IMR-90 (cell line): Measurements from ENCODE around the gene MUC6. TPM values are rescaled to one million over a fixed set of nuclear protein-coding genes. Genes with fewer than 3 reads are reported as not detected.

Experiments used
- ATAC-seq: fragments of 200-7000 bp; cut with Tn5 transposase; 2 replicates; pipeline ENCODE4 v1.9.1; 2020; ENCODE audit warnings: low read depth, mild to moderate bottlenecking, moderate library complexity
- BruUV-seq: library from RNA; stranded (reverse); fragments of 400-500 nt; replicated peaks from 2 replicates; lab custom pipeline; 2021; lab: Mats Ljungman, UMichigan
- CTCF ChIA-PET: fragments of 300-600 bp; formaldehyde crosslinking; extraction: SDS; loops from one replicate; lab custom pipeline; 2021; ENCODE audit warnings: antibody characterized with exemption; lab: Yijun Ruan, JAX
- POLR2A ChIA-PET: fragments of 300-600 bp; sonication (Branson Sonifier 250); formaldehyde crosslinking; loops from one replicate; lab custom pipeline; 2022; ENCODE audit warnings: antibody characterized with exemption; ENCODE audit not compliant: unreplicated experiment; lab: Charles Lee
- DNase-seq: peaks from one replicate; pipeline ENCODE4 v3.0.0; 2013
- H2AFZ ChIP-seq: replicated peaks from 2 replicates; pipeline ENCODE3; 2013; ENCODE audit warnings: low read length, mild to moderate bottlenecking; ENCODE audit not compliant: poor library complexity
- H2AK5ac ChIP-seq: 2 replicates; pipeline ENCODE4 v1.6.1; 2013; ENCODE audit warnings: low read depth, low read length, inconsistent platforms
- H2AK9ac ChIP-seq: replicated peaks from 2 replicates; pipeline ENCODE3; 2013; ENCODE audit warnings: mild to moderate bottlenecking, low read depth, low read length, moderate library complexity; ENCODE audit not compliant: poor library complexity
- H2BK120ac ChIP-seq: 2 replicates; pipeline ENCODE4 v1.6.1; 2013; ENCODE audit warnings: low read depth, low read length, inconsistent platforms
- H2BK15ac ChIP-seq: 3 replicates; pipeline ENCODE4 v1.6.1; 2013; ENCODE audit warnings: low read depth, low read length, inconsistent platforms
- H2BK20ac ChIP-seq: 2 replicates; pipeline ENCODE4 v1.6.1; 2013; ENCODE audit warnings: low read depth, mild to moderate bottlenecking, inconsistent platforms, low read length, moderate library complexity
- H2BK5ac ChIP-seq: 2 replicates; pipeline ENCODE4 v1.6.1; 2013; ENCODE audit warnings: mild to moderate bottlenecking, low read depth, low read length, inconsistent platforms; ENCODE audit not compliant: poor library complexity, severe bottlenecking
- H3K14ac ChIP-seq: replicated peaks from 2 replicates; pipeline ENCODE4 v1.6.1; 2013; ENCODE audit warnings: low read depth, low read length, inconsistent platforms
- H3K18ac ChIP-seq: 2 replicates; pipeline ENCODE4 v1.6.1; 2013; ENCODE audit warnings: low read depth, low read length, control low read depth
- H3K23ac ChIP-seq: 2 replicates; pipeline ENCODE4 v1.6.1; 2013; ENCODE audit warnings: low read depth, low read length, inconsistent platforms
- H3K27ac ChIP-seq: 2 replicates; pipeline ENCODE4 v1.5.1; 2013; ENCODE audit warnings: mild to moderate bottlenecking, control low read depth, low read length; ENCODE audit not compliant: insufficient read depth
- H3K27me3 ChIP-seq: 2 replicates; pipeline ENCODE4 v1.6.1; 2013; ENCODE audit warnings: low read length; ENCODE audit not compliant: control insufficient read depth, insufficient read depth
- H3K36me3 ChIP-seq: 2 replicates; pipeline ENCODE4 v1.6.1; 2013; ENCODE audit warnings: low read length, mixed read lengths; ENCODE audit not compliant: control insufficient read depth, insufficient read depth
- H3K4ac ChIP-seq: 2 replicates; pipeline ENCODE4 v1.6.1; 2013; ENCODE audit warnings: low read depth, low read length, inconsistent platforms
- H3K4me1 ChIP-seq: 2 replicates; pipeline ENCODE4 v1.6.1; 2013; ENCODE audit warnings: low read length, mixed read lengths; ENCODE audit not compliant: control insufficient read depth, insufficient read depth
- H3K4me2 ChIP-seq: 2 replicates; pipeline ENCODE4 v1.6.1; 2013; ENCODE audit warnings: low read depth, mild to moderate bottlenecking, control low read depth, low read length, moderate library complexity
- H3K4me3 ChIP-seq: 2 replicates; pipeline ENCODE4 v1.5.1; 2013; ENCODE audit warnings: low read depth, mild to moderate bottlenecking, control low read depth, low read length, moderate library complexity; ENCODE audit not compliant: insufficient read depth
- H3K56ac ChIP-seq: 2 replicates; pipeline ENCODE4 v1.6.1; 2013; ENCODE audit warnings: low read length, inconsistent platforms; ENCODE audit not compliant: insufficient read depth; ENCODE audit errors: extremely low read depth
- H3K79me1 ChIP-seq, 2 experiments: 2 replicates each; pipeline ENCODE4 v1.6.1; 2013; ENCODE audit warnings: low read length in 2 of 2, inconsistent platforms in 1 of 2, low read depth in 1 of 2
- H3K9ac ChIP-seq: 2 replicates; pipeline ENCODE4 v1.6.1; 2013; ENCODE audit warnings: low read depth, low read length, control low read depth
- H3K9me1 ChIP-seq: 2 replicates; pipeline ENCODE4 v1.6.1; 2013; ENCODE audit warnings: low read length, inconsistent platforms; ENCODE audit not compliant: insufficient read depth
- H3K9me3 ChIP-seq: 2 replicates; pipeline ENCODE4 v1.6.1; 2013; ENCODE audit warnings: low read length; ENCODE audit not compliant: control insufficient read depth, insufficient read depth
- H4K20me1 ChIP-seq: 2 replicates; pipeline ENCODE4 v1.6.1; 2013; ENCODE audit warnings: low read length, inconsistent platforms; ENCODE audit not compliant: insufficient read depth
- H4K5ac ChIP-seq: 2 replicates; pipeline ENCODE4 v1.6.1; 2013; ENCODE audit warnings: mild to moderate bottlenecking, low read depth, low read length, control low read depth
- H4K8ac ChIP-seq, 2 experiments: 2 replicates each; pipeline ENCODE4 v1.6.1; 2013; ENCODE audit warnings: low read depth in 2 of 2, low read length in 2 of 2, control low read depth in 1 of 2, inconsistent platforms in 1 of 2
- H4K91ac ChIP-seq: 2 replicates; pipeline ENCODE4 v1.6.1; 2013; ENCODE audit warnings: low read depth, low read length, inconsistent platforms; ENCODE audit not compliant: insufficient read depth
- CEBPB ChIP-seq: IDR thresholded peaks from 2 replicates; pipeline ENCODE4 v1.6.1; 2012; ENCODE audit warnings: low read depth, low read length, improper control_type of control experiment
- CHD1 ChIP-seq: IDR thresholded peaks from 2 replicates; pipeline ENCODE4 v1.6.1; 2012; ENCODE audit warnings: low read depth, low read length, improper control_type of control experiment
- FOS ChIP-seq: fragments of 150-350 bp; IDR thresholded peaks from 2 replicates; pipeline ENCODE4 v1.6.1; 2016; ENCODE audit warnings: low read depth, low read length
- MAZ ChIP-seq: IDR thresholded peaks from 2 replicates; pipeline ENCODE4 v1.6.1; 2012; ENCODE audit warnings: low read depth, mild to moderate bottlenecking, low read length, improper control_type of control experiment, moderate library complexity, borderline replicate concordance
- MXI1 ChIP-seq: IDR thresholded peaks from 2 replicates; pipeline ENCODE4 v1.6.1; 2012; ENCODE audit warnings: low read depth, mild to moderate bottlenecking, low read length, moderate library complexity, borderline replicate concordance
- POLR2A ChIP-seq: IDR thresholded peaks from 2 replicates; pipeline ENCODE4 v1.6.1; 2012; ENCODE audit warnings: mild to moderate bottlenecking, low read depth, low read length
- RAD21 ChIP-seq: IDR thresholded peaks from 2 replicates; pipeline ENCODE4 v1.6.1; 2012; ENCODE audit warnings: low read length, improper control_type of control experiment
- RCOR1 ChIP-seq: IDR thresholded peaks from 2 replicates; pipeline ENCODE4 v1.6.1; 2012; ENCODE audit warnings: mild to moderate bottlenecking, low read length, improper control_type of control experiment; ENCODE audit not compliant: insufficient replicate concordance
- SMC3 ChIP-seq: fragments of 150-350 bp; IDR thresholded peaks from 2 replicates; pipeline ENCODE4 v1.6.1; 2016; ENCODE audit warnings: low read depth, mild to moderate bottlenecking, antibody characterized with exemption, low read length, moderate library complexity
- WGBS, 2 experiments: methylation state at CpG; one replicate each; pipeline versions ENCODE4 v1.1.5 to v1.1.7; 2013; ENCODE audit warnings: missing lambda C conversion rate in 2 of 2; ENCODE audit not compliant: insufficient read length in 1 of 2; ENCODE audit errors: extremely low coverage in 2 of 2; 5-methylcytosine and 5-hydroxymethylcytosine counted together
- dilution Hi-C: fragments of 300-500 bp; cut with HindIII; formaldehyde crosslinking; loops from one replicate; pipeline ENCODE4 v1.14.3; 2018; ENCODE audit warnings: low sequenced_read_pairs; ENCODE audit not compliant: unreplicated experiment
- in situ Hi-C: fragments of 300-500 bp; cut with MboI; formaldehyde crosslinking; loops from 3 replicates; pipeline ENCODE4 v1.14.3; 2019; ENCODE audit warnings: low sequenced_read_pairs, inconsistent platforms, mixed read lengths
- intact Hi-C: fragments of 100-400 bp; cut with micrococcal nuclease; formaldehyde crosslinking; loops from 2 replicates; pipeline ENCODE4 v1.10.0; 2022
- polyA plus RNA-seq, 3 experiments: library from polyadenylated mRNA; depleted of rRNA; stranded (reverse); fragments of >200 nt; gene quantifications; 2 replicates each; pipeline ENCODE4 v1.2.3, GENCODE V29; 2012; ENCODE audit warnings: low replicate concordance in 1 of 3
- total RNA-seq: library from RNA; depleted of rRNA; stranded (reverse); fragments of >200 nt; gene quantifications from 2 replicates; pipeline ENCODE4 v1.2.3, GENCODE V29; 2012
- TF ChIP-seq, protein P1 (sequence below): conservative IDR thresholded peaks from 2 replicates; pipeline ENCODE4 v1.5.1; 2012; ENCODE audit warnings: mild to moderate bottlenecking, low read depth, low read length, improper control_type of control experiment
- TF ChIP-seq, protein P2 (sequence below): fragments of 150-350 bp; IDR thresholded peaks from 2 replicates; pipeline ENCODE4 v1.6.1; 2016; ENCODE audit warnings: low read depth, mild to moderate bottlenecking, low read length, moderate library complexity, borderline replicate concordance

The MUC6 gene
- total and polyA plus RNA-seq, 2 of the 4 experiments (the other 2 are of a cell fraction): not detected

DNA sequence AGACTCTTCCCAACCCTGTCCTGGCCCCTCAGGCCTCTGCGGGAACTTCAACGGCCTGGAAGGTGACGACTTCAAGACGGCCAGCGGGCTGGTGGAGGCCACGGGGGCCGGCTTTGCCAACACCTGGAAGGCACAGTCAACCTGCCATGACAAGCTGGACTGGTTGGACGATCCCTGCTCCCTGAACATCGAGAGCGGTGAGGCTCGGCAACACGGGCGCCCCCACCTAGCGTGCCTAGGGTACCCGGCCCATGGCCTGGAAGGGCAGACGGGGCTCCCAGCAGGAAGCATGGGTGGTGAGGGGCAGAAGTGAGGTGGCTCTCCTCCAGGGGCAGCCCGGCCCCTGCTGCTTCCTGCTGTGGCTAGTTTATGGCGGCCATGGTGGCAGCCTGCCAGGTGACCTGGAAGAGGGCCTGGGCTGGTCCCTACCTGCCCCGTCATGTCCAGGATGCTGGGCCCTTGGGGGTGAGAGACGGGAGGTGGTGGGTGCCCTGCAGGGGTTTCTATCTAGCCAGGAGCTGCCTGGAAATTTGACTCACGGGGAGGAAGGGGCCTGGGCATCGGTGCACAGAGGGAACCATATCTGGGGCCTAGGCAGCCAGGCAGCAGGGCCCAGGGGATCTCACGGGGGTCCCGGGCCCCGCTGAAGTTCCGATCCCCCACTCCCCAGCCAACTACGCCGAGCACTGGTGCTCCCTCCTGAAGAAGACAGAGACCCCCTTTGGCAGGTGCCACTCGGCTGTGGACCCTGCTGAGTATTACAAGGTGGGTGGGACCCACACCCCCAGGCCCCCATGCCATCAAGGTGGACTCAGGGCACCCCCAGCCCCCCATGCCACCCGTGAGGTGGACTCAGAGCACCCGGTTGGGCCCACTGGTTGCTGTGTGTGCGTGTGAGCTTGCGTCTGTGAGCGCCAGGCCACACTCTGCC lies 47.4 kb upstream of the MUC6 start (continued):
- TF ChIP-seq RCOR1 (no peak), RAD21 (no peak)

DNA sequence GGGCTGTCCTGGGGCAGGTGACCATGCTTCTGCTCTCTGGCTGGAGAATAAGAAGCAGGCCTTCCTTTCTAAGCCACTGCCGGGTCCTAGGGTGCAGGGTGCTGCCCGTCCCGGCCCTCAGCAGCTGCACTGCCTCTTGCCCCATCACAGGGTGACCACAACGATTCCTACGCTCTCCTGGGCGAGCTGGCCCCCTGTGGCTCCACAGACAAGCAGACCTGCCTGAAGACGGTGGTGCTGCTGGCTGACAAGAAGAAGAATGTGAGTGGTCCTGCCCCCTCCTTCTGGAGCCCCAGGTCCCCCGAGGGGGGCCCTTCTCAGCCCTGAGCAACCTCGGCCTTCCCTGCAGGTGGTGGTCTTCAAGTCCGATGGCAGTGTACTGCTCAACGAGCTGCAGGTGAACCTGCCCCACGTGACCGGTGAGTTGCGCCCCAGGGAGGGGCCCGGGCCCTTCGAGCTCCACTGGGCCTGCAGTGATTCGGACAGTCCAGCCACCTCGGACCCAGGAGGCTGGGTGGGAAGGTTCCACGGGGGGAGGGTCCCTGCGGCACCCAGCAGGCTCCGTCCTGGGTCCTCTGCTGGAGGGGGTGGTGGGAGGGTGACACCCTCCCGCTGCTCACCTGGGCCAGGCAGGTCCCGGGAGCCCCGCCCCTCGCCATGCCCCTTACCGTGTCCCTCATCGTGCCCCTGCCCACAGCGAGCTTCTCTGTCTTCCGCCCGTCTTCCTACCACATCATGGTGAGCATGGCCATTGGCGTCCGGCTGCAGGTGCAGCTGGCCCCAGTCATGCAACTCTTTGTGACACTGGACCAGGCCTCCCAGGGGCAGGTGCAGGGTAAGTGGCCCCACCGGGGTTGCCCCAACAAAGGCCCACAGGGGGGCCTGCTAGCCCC lies 46.5 kb upstream of the MUC6 start:
- Histone ChIP-seq H3K18ac (no peak overlapping the region), H2BK120ac (no peak overlapping the region), H2BK20ac (no peak overlapping the region), H3K4me3 (no peak overlapping the region), H3K27me3 (no peaks in the 10 kb centered on the region; the same call in none of the 2 replicates), H4K91ac (no peak overlapping the region), H2AFZ (no peak overlapping the region), H3K79me1 (no peaks in the 10 kb centered on the region), H2BK15ac (no peak overlapping the region), H4K8ac (no peak overlapping the region), H3K4me2 (no peak overlapping the region), H4K5ac (no peak overlapping the region), H2BK5ac (no peak overlapping the region), H3K56ac (no peak overlapping the region), H3K36me3 (no peaks in the 10 kb centered on the region), H3K23ac (no peak overlapping the region), H3K27ac (no peak overlapping the region), H3K9ac (no peak overlapping the region), H3K9me3 (no peaks in the 10 kb centered on the region), H4K20me1 (no peaks in the 10 kb centered on the region), H2AK5ac (no peak overlapping the region), H3K9me1 (no peaks in the 10 kb centered on the region), H3K14ac (no peak overlapping the region), H2AK9ac (no peak overlapping the region), H3K4ac (no peak overlapping the region), H3K4me1 (no peaks in the 10 kb centered on the region)
- in situ Hi-C loops: no loop called here
- POLR2A ChIA-PET: no interaction called here
- intact Hi-C loops: no loop called here
- dilution Hi-C loops: no loop called here
- 66% methylated on average over 19 of the region's 33 CpGs; no CpG with 5 or more reads in 1 of the 2 experiments for WGBS, 2 experiments
- CTCF ChIA-PET: no interaction called here
- no peak for ATAC-seq
- no TSS peak for BruUV-seq
- DNase-seq: no peak
- TF ChIP-seq CHD1 (no peak), RCOR1 (no peak), RAD21 (no peak), FOS (no peak), POLR2A (no peak), SMC3 (no peak), CEBPB (no peak), MXI1 (no peak), MAZ (no peak)
- TF ChIP-seq, protein P1, sequence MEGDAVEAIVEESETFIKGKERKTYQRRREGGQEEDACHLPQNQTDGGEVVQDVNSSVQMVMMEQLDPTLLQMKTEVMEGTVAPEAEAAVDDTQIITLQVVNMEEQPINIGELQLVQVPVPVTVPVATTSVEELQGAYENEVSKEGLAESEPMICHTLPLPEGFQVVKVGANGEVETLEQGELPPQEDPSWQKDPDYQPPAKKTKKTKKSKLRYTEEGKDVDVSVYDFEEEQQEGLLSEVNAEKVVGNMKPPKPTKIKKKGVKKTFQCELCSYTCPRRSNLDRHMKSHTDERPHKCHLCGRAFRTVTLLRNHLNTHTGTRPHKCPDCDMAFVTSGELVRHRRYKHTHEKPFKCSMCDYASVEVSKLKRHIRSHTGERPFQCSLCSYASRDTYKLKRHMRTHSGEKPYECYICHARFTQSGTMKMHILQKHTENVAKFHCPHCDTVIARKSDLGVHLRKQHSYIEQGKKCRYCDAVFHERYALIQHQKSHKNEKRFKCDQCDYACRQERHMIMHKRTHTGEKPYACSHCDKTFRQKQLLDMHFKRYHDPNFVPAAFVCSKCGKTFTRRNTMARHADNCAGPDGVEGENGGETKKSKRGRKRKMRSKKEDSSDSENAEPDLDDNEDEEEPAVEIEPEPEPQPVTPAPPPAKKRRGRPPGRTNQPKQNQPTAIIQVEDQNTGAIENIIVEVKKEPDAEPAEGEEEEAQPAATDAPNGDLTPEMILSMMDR: no peak
- TF ChIP-seq, protein P2, sequence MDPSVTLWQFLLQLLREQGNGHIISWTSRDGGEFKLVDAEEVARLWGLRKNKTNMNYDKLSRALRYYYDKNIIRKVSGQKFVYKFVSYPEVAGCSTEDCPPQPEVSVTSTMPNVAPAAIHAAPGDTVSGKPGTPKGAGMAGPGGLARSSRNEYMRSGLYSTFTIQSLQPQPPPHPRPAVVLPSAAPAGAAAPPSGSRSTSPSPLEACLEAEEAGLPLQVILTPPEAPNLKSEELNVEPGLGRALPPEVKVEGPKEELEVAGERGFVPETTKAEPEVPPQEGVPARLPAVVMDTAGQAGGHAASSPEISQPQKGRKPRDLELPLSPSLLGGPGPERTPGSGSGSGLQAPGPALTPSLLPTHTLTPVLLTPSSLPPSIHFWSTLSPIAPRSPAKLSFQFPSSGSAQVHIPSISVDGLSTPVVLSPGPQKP: no peak
